Endodermal cell (in vitro differentiated cells): ENCODE data around the gene FBRSL1. TPM values are rescaled to one million over a fixed set of nuclear protein-coding genes. Genes with fewer than 3 reads are reported as not detected.

Experiments
- DNase-seq: peaks from one replicate; pipeline ENCODE4 v3.0.0-alpha.2; 2017
- H3K27ac ChIP-seq: 2 replicates; pipeline ENCODE4 v1.5.1; 2013; ENCODE audit warnings: mild to moderate bottlenecking, low read depth, low read length, moderate library complexity
- H3K27me3 ChIP-seq: 2 replicates; pipeline ENCODE4 v1.6.1; 2013; ENCODE audit warnings: mild to moderate bottlenecking, low read length, moderate library complexity; ENCODE audit not compliant: insufficient read depth, control insufficient read depth, poor library complexity, severe bottlenecking
- H3K36me3 ChIP-seq: 2 replicates; pipeline ENCODE4 v1.7.0; 2013; ENCODE audit warnings: mild to moderate bottlenecking, low read length, moderate library complexity; ENCODE audit not compliant: control insufficient read depth, insufficient read depth
- H3K4me1 ChIP-seq: one replicate; pipeline ENCODE4 v1.7.0; 2013; ENCODE audit warnings: low read length; ENCODE audit not compliant: control insufficient read depth, insufficient read depth
- H3K4me3 ChIP-seq: 2 replicates; pipeline ENCODE4 v1.5.1; 2013; ENCODE audit warnings: mild to moderate bottlenecking, low read length, moderate library complexity
- H3K9ac ChIP-seq: 2 replicates; pipeline ENCODE4 v1.6.1; 2013; ENCODE audit warnings: mild to moderate bottlenecking, low read length, moderate library complexity; ENCODE audit not compliant: poor library complexity, severe bottlenecking; ENCODE audit errors: extremely low read depth
- H3K9me3 ChIP-seq: 2 replicates; pipeline ENCODE4 v1.6.1; 2013; ENCODE audit warnings: mild to moderate bottlenecking, low read length, moderate library complexity; ENCODE audit not compliant: control insufficient read depth
- H3K27ac Mint-ChIP-seq: 2 replicates; pipeline ENCODE4 v1.8.0; 2020; ENCODE audit warnings: mixed read lengths
- H3K27me3 Mint-ChIP-seq: 2 replicates; pipeline ENCODE4 v1.8.0; 2021; ENCODE audit warnings: mild to moderate bottlenecking, mixed read lengths; ENCODE audit not compliant: insufficient read depth
- H3K36me3 Mint-ChIP-seq: 2 replicates; pipeline ENCODE4 v1.8.0; 2020; ENCODE audit warnings: low read depth, mixed read lengths
- H3K4me1 Mint-ChIP-seq: 2 replicates; pipeline ENCODE4 v1.8.0; 2020; ENCODE audit warnings: mixed read lengths
- H3K4me3 Mint-ChIP-seq: 2 replicates; pipeline ENCODE4 v1.8.0; 2020; ENCODE audit warnings: mild to moderate bottlenecking, moderate library complexity, mixed read lengths
- H3K9me3 Mint-ChIP-seq: 2 replicates; pipeline ENCODE4 v1.8.0; 2020; ENCODE audit warnings: mild to moderate bottlenecking, mixed read lengths
- CTCF ChIP-seq: fragments of 200-600 bp; sonication (generic); conservative IDR thresholded peaks from 2 replicates; pipeline ENCODE4 v1.5.0; 2021; ENCODE audit warnings: antibody characterized with exemption, mild to moderate bottlenecking
- WGBS, 2 experiments: methylation state at CpG; one replicate each; pipeline versions ENCODE4 v1.1.5 to v1.1.7; 2013; ENCODE audit warnings: missing lambda C conversion rate in 2 of 2, mixed read lengths in 1 of 2; ENCODE audit not compliant: insufficient coverage in 1 of 2, insufficient read length in 1 of 2; 5-methylcytosine and 5-hydroxymethylcytosine counted together
- total RNA-seq, 2 donors: library from RNA; stranded (reverse); fragmentation: NEBNext Ultra II Directional in 1 of 2; extraction: Animal tissue kit (Norgen Biotek cat#: 25700) in 1 of 2; gene quantifications; 2 replicates in 1 of 2; 3 replicates in 1 of 2; pipeline ENCODE4 v1.2.1, GENCODE V29; 2021

FBRSL1 gene
- total RNA-seq, 2 donors from 2014 or later, result 74.9 to 92.3 TPM

- Mint-ChIP-seq H3K27me3 (peaks cover 8% of the 10 kb centered on the region), H3K27ac (no peak overlapping the region), H3K36me3 (peaks cover 30% of the 10 kb centered on the region), H3K4me1 (peaks cover 4% of the 10 kb centered on the region), H3K4me3 (no peak overlapping the region), H3K9me3 (peaks cover 25% of the 10 kb centered on the region)
- DNase-seq, result no peak
- Histone ChIP-seq H3K4me1 (no peaks in the 10 kb centered on the region), H3K27ac (no peak overlapping the region), H3K9ac (no peak overlapping the region), H3K36me3 (peaks cover 7% of the 10 kb centered on the region), H3K4me3 (no peak overlapping the region), H3K9me3 (peaks cover 11% of the 10 kb centered on the region), H3K27me3 (no peaks in the 10 kb centered on the region)
- 90 to 94% methylated on average over 11 to 17 of the region's 17 CpGs for WGBS, 2 experiments
- TF ChIP-seq CTCF, result no peak
Observed at GRCh38 chr12:132520421-132521199, 30.7 kb downstream of the FBRSL1 start.

GRCh38 chr12:132521200-132521580, 31.2 kb downstream of the FBRSL1 start:
- TF ChIP-seq CTCF, result no peak
- DNase-seq, result no peak
- Histone ChIP-seq H3K27ac (no peak overlapping the region), H3K4me1 (no peaks in the 10 kb centered on the region), H3K4me3 (no peak overlapping the region), H3K27me3 (no peaks in the 10 kb centered on the region), H3K9ac (no peak overlapping the region), H3K36me3 (peaks cover 7% of the 10 kb centered on the region), H3K9me3 (peaks cover 11% of the 10 kb centered on the region)
- Mint-ChIP-seq H3K4me3 (no peak overlapping the region), H3K27ac (no peak overlapping the region), H3K36me3 (peaks cover 28% of the 10 kb centered on the region), H3K27me3 (peaks cover 11% of the 10 kb centered on the region), H3K9me3 (peaks cover 23% of the 10 kb centered on the region), H3K4me1 (peaks cover 4% of the 10 kb centered on the region)
- 92 to 93% methylated on average over 9 to 15 of the region's 15 CpGs for WGBS, 2 experiments

- H3K36me3 ChIP-seq, result peaks cover 7% of the 10 kb centered on the region
- H3K9me3 ChIP-seq, result peaks cover 11% of the 10 kb centered on the region
- H3K36me3 Mint-ChIP-seq, result peaks cover 24% of the 10 kb centered on the region
- H3K27me3 Mint-ChIP-seq, result peaks cover 12% of the 10 kb centered on the region
- no peak overlapping the region for H3K4me3 ChIP-seq
- H3K27ac Mint-ChIP-seq, result no peak overlapping the region
- H3K9ac ChIP-seq, result no peak overlapping the region
- H3K4me1 ChIP-seq, result no peaks in the 10 kb centered on the region
- 90 to 92% methylated on average over 12 to 27 of the region's 27 CpGs for WGBS, 2 experiments
- H3K4me1 Mint-ChIP-seq, result peaks cover 4% of the 10 kb centered on the region
- no peak for TF ChIP-seq CTCF
- H3K27me3 ChIP-seq, result no peaks in the 10 kb centered on the region
- H3K27ac ChIP-seq, result no peak overlapping the region
- peaks cover 21% of the 10 kb centered on the region for H3K9me3 Mint-ChIP-seq
- no peak for DNase-seq
- no peak overlapping the region for H3K4me3 Mint-ChIP-seq
Observed at GRCh38 chr12:132521712-132522292, 31.9 kb downstream of the FBRSL1 start.
